Activated CD4-positive, alpha-beta T cell treated with anti-CD3 and anti-CD28 coated beads for 36 hours (primary cell): Measurements from ENCODE around the gene NFASC. TPM values are rescaled to one million over a fixed set of nuclear protein-coding genes. Genes with fewer than 3 reads are reported as not detected.

Source experiments
- ATAC-seq: fragments of 200-7000 bp; cut with Tn5 transposase; one replicate; pipeline ENCODE4 v1.10.0; 2021; ENCODE audit warnings: mild to moderate bottlenecking, moderate library complexity
- CTCF ChIA-PET: fragments of 350-600 bp; sonication (Branson Sonifier 250); formaldehyde crosslinking; loops from one replicate; lab custom pipeline; 2021; ENCODE audit warnings: antibody characterized with exemption; lab: Charles Lee
- POLR2A ChIA-PET: fragments of 350-600 bp; sonication (Branson Sonifier 250); formaldehyde crosslinking; loops from one replicate; lab custom pipeline; 2021; ENCODE audit warnings: antibody characterized with exemption, inconsistent platforms; lab: Charles Lee
- DNase-seq: peaks from one replicate; pipeline ENCODE4 v3.0.0-alpha.2; 2020
- H3K27ac Mint-ChIP-seq: one replicate; pipeline ENCODE4 v1.8.0; 2021; ENCODE audit warnings: mixed read lengths
- H3K27me3 Mint-ChIP-seq: one replicate; pipeline ENCODE4 v1.8.0; 2021; ENCODE audit warnings: mixed read lengths
- H3K36me3 Mint-ChIP-seq: one replicate; pipeline ENCODE4 v1.8.0; 2021; ENCODE audit warnings: low read depth, mixed read lengths
- H3K4me1 Mint-ChIP-seq: one replicate; pipeline ENCODE4 v1.8.0; 2021; ENCODE audit warnings: mixed read lengths
- H3K4me3 Mint-ChIP-seq: one replicate; pipeline ENCODE4 v1.8.0; 2021; ENCODE audit warnings: mild to moderate bottlenecking, moderate library complexity, mixed read lengths
- H3K9me3 Mint-ChIP-seq: one replicate; pipeline ENCODE4 v1.8.0; 2021; ENCODE audit warnings: low read depth, mixed read lengths
- intact Hi-C, 2 experiments: fragments of 100-400 bp; cut with DNase I in 1 of 2; cut with micrococcal nuclease in 1 of 2; formaldehyde crosslinking; loops; one replicate each; pipeline versions ENCODE4 v1.14.2 to v1.15.1; 2022 to 2024; cut with DNase I, micrococcal nuclease
- total RNA-seq, 2 experiments: library from RNA; stranded (reverse); gene quantifications; one replicate each; pipeline ENCODE4 v1.2.3, GENCODE V29; 2021

The NFASC gene
- total RNA-seq, 2 experiments from 2014 or later = 0.33 to 0.48 TPM

DNA sequence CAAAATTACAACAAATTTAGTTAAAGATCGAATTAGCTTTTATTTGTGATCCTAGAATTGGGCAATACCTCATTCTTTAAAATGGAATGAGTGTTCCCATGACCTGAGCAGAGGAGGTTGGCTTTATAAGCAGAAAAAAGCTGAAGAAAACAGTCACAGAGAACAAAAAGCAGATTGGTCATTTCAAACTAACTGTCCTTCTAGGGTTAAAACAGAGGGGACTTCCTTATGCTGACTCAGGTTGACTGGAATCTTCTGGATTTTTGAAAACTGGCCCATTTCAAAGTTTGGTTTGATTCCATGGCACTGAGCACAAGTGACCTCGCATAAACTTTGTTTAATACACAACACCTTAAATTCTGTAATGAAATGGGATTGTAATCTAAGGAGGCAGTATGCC lies 17.6 kb downstream of the NFASC start:
- H3K4me3 Mint-ChIP-seq = no peak overlapping the region
- intact Hi-C loops = no loop called here
- ATAC-seq (no peak), DNase-seq (no peak)
- H3K27me3 Mint-ChIP-seq = peaks cover 19% of the 10 kb centered on the region
- H3K27ac Mint-ChIP-seq = no peak overlapping the region
- H3K36me3 Mint-ChIP-seq = no peaks in the 10 kb centered on the region
- ChIA-PET POLR2A (no interaction called here), CTCF (no interaction called here)
- H3K4me1 Mint-ChIP-seq = no peaks in the 10 kb centered on the region
- H3K9me3 Mint-ChIP-seq = no peaks in the 10 kb centered on the region

DNA sequence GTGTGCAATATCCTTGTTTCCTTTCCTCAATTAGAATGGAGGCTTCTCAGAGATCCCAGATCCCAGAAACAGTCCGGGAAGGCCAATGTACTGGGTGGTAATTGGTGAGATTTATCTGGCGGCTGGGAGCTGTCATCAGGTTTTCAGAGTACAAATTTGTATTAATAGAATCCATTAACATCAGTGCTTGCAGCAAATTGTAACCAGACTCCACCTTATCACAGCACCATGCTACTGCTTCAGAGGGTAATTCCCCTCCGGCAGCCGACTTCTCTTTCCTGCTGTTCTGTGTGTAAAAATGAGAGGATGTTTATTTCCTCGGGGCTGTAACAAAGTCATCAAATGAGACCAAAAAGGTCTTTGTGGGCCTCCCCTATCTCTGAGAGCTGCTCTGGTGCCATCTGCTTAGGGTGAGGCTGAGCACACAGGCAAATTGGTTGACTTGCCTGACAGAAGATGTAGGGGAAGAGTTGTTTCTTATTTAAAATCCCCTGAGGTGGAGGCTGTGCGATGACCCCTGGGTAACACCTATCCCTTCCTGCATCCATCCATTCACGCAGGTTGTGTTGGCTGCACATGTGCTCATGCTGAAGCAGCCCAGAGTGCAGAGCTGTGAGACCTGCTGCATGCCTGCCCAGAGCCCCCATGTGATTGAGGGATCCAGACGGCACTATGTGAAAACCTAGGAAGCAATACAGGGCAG lies 19.2 kb downstream of the NFASC start:
- peak; percentile 42 for ATAC-seq
- H3K27me3 Mint-ChIP-seq = peaks cover 22% of the 10 kb centered on the region
- intact Hi-C loops = no loop called here
- H3K36me3 Mint-ChIP-seq = no peaks in the 10 kb centered on the region
- no peaks in the 10 kb centered on the region for H3K9me3 Mint-ChIP-seq
- H3K4me3 Mint-ChIP-seq = no peak overlapping the region
- CTCF ChIA-PET = interaction anchor here (0.6 to 1.1 kb wide), 2 partner anchors 32 to 83 kb away, joined by 3 read pairs; no protein-coding TSS in a partner anchor
- DNase-seq = no peak
- H3K27ac Mint-ChIP-seq = no peak overlapping the region
- POLR2A ChIA-PET = interaction anchor here (0.6 kb wide), 1 partner anchor 1458 kb away, joined by 4 read pairs; no protein-coding TSS in a partner anchor
- H3K4me1 Mint-ChIP-seq = no peaks in the 10 kb centered on the region

DNA sequence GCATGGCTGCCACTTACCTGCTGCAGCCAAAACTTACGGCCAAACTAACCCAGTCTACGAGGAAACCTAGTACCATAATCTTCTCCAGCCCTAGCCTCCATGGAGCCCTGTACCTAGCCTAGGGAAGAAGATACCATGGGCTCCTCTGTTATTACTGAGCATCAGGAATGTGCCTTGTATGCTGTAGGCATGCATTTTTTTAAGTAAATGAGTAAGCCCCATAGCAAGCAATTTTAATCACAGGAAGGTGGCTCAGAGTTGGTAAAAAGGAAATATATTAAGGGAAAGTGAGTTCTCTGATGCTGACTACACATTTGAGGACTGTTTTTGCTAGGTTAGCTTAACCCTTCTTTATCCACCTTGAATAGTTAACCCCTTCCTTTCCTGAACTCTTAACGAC lies 21.2 kb downstream of the NFASC start:
- ATAC-seq = no peak
- Mint-ChIP-seq H3K4me3 (no peak overlapping the region), H3K36me3 (no peaks in the 10 kb centered on the region), H3K27me3 (peaks cover 26% of the 10 kb centered on the region), H3K27ac (no peak overlapping the region), H3K9me3 (no peaks in the 10 kb centered on the region), H3K4me1 (no peaks in the 10 kb centered on the region)
- POLR2A ChIA-PET = no interaction called here
- no peak for DNase-seq
- intact Hi-C loops = no loop called here
- CTCF ChIA-PET = no interaction called here

DNA sequence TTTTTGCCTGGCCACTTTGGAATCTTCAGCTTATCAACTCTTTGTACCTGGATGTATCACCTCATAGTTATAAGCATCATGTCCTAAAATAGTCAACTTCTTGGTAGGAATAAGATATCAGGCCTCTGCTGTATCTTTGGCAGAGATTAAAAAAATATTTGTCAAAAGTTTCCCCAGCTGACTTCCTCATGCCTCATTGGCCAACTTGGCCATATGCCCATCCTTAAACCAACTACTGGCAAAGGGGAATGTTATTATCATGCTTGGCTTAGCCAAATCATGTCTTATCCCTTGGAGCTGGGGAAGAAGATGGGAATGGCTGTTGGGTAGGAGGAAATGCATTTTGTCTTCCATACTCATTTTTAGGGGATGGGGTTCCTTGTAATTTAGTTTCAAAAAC lies 23.4 kb downstream of the NFASC start:
- no peaks in the 10 kb centered on the region for H3K36me3 Mint-ChIP-seq
- intact Hi-C loops = no loop called here
- no peak overlapping the region for H3K4me3 Mint-ChIP-seq
- H3K9me3 Mint-ChIP-seq = no peaks in the 10 kb centered on the region
- ChIA-PET CTCF (interaction anchor here (0.6 to 0.7 kb wide), 2 partner anchors 11 to 34 kb away, joined by 3 to 4 read pairs; no protein-coding TSS in a partner anchor), POLR2A (no interaction called here)
- no peak overlapping the region for H3K27ac Mint-ChIP-seq
- H3K27me3 Mint-ChIP-seq = peaks cover 29% of the 10 kb centered on the region
- DNase-seq = no peak
- no peak for ATAC-seq
- no peaks in the 10 kb centered on the region for H3K4me1 Mint-ChIP-seq

DNA sequence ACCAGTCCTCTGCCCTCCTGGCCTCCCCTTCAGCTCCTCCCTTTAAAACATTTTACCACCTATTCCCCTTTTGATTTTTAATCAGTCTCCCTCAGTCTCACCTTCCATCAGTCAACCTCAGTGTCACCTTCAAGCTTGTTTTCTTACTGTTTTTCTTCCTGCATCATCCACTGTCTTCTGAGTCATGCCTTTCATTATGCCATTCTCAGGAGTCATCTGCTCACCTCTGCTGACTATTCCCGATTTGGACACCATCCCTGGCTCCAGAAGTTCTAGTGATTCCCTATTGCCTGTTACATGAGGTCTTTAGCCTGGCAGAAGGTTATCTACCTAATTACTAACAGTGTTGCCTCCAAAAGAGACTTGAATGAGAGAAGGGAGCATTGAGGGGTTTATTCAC lies 23.9 kb downstream of the NFASC start:
- H3K9me3 Mint-ChIP-seq = no peaks in the 10 kb centered on the region
- H3K36me3 Mint-ChIP-seq = no peaks in the 10 kb centered on the region
- no peak overlapping the region for H3K27ac Mint-ChIP-seq
- no peak overlapping the region for H3K4me3 Mint-ChIP-seq
- intact Hi-C loops = no loop called here
- ChIA-PET CTCF (interaction anchor here (0.6 kb wide), 2 partner anchors 11 to 211 kb away, joined by 3 read pairs; no protein-coding TSS in a partner anchor), POLR2A (no interaction called here)
- DNase-seq (no peak), ATAC-seq (no peak)
- no peaks in the 10 kb centered on the region for H3K4me1 Mint-ChIP-seq
- H3K27me3 Mint-ChIP-seq = peaks cover 31% of the 10 kb centered on the region

DNA sequence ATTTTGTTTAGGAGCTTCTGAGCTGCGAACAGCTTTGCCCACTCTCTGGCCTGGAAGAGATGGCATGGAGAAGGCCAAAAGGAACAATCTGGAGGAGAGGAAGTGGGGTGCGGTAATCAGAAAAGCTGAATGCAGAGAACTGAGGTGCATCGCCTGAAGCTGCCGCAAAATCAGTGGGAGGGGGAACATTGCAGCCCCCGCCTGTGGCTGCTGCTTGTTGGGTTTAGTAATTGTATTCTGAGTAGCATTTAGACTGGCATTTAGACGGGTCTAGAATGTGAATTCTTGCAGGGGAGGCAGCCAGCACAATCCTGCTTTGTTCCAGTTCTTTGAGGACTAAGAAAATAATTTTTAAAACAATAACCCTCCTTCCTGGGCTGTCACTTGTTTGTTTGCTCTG lies 25.4 kb downstream of the NFASC start:
- POLR2A ChIA-PET = no interaction called here
- ATAC-seq (no peak), DNase-seq (no peak)
- Mint-ChIP-seq H3K27me3 (peaks cover 37% of the 10 kb centered on the region), H3K4me1 (no peaks in the 10 kb centered on the region), H3K9me3 (no peaks in the 10 kb centered on the region), H3K27ac (no peak overlapping the region), H3K36me3 (no peaks in the 10 kb centered on the region), H3K4me3 (no peak overlapping the region)
- CTCF ChIA-PET = no interaction called here
- intact Hi-C loops = no loop called here

DNA sequence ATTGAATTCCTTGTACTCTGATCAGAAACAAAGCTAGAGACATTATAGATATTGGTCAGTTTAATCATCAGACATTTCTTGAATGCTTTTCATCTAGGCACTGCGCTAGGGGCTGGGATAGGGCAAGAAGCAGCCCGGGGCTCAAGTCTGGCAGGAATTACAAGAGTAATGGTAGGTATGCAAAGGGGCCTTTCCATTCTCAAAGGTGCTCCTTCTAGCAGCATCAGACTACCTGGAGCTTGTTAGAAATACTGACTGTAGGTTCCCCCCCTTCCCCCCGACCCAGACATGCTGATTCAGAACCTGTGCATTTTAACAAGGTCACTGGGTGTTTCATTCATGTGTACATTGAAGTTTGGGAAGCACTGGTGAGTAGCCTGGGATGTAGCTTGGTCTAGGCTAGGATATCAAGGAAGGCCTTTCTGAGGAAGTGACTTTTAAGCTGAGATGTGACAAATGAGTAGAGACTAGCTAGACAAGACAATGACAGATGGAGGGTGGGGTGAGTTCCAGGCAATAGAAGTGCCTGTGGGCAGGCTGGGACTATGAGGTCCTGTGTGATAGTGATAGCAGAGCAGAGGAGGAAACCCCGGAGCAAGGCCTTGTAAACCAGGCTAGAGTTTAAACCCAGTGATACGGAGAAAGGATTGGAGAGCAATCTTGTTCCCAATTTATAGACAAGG lies 26.3 kb downstream of the NFASC start:
- Mint-ChIP-seq H3K27ac (no peak overlapping the region), H3K36me3 (no peaks in the 10 kb centered on the region), H3K27me3 (peaks cover 43% of the 10 kb centered on the region), H3K4me3 (no peak overlapping the region), H3K9me3 (no peaks in the 10 kb centered on the region), H3K4me1 (no peaks in the 10 kb centered on the region)
- no peak for ATAC-seq
- POLR2A ChIA-PET = no interaction called here
- intact Hi-C loops = no loop called here
- CTCF ChIA-PET = interaction anchor here (1.6 kb wide), 1 partner anchor 45 kb away, joined by 6 read pairs; no protein-coding TSS in a partner anchor
- DNase-seq = no peak

DNA sequence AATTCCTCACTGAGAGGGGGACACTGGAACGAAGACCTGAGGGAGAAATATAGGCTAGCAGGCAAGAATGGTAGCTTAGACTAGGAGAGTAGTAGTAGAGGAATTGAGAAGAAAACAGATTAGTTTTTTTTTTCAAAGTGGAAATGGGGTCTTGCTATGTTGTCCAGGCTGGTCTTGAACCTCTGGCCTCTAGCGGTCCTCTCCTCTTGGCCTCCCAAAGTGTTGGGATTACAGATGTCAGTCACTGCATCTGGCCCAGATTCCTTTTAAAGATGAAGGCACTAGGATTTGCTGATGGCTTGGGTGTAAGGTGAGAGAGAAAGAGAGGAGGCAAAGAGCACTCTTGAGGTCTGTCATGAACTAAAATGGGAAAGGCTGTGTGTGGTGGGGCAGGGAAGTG lies 30.1 kb downstream of the NFASC start:
- H3K9me3 Mint-ChIP-seq = no peaks in the 10 kb centered on the region
- ATAC-seq (no peak), DNase-seq (no peak)
- intact Hi-C loops = no loop called here
- H3K4me1 Mint-ChIP-seq = no peaks in the 10 kb centered on the region
- no peaks in the 10 kb centered on the region for H3K36me3 Mint-ChIP-seq
- POLR2A ChIA-PET = no interaction called here
- peaks cover 35% of the 10 kb centered on the region for H3K27me3 Mint-ChIP-seq
- H3K27ac Mint-ChIP-seq = no peak overlapping the region
- CTCF ChIA-PET = interaction anchor here (0.6 to 1.0 kb wide), 3 partner anchors 12 to 462 kb away, joined by 3 read pairs; no protein-coding TSS in a partner anchor
- no peak overlapping the region for H3K4me3 Mint-ChIP-seq

DNA sequence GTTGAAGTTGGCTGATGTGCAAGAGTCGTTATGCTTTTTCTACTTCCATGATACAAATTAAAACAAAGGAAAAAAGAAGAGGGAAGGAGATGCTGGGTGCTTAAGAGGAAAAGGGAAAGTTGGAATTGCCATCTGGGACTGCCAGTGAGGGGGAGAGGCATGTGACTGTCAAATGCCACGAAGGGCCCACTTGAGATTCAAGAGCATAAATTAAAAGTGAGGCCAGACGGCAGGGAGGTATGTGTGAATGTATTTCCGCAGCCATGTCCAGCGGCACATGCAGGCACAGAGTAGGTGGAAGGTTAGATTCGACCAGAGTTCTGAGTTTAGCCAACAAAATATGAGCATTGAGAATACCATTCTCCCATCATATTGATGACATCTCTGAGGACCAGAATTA lies 32.0 kb downstream of the NFASC start:
- Mint-ChIP-seq H3K27ac (no peak overlapping the region), H3K4me3 (no peak overlapping the region), H3K4me1 (no peaks in the 10 kb centered on the region), H3K27me3 (peaks cover 34% of the 10 kb centered on the region), H3K36me3 (no peaks in the 10 kb centered on the region), H3K9me3 (no peaks in the 10 kb centered on the region)
- ATAC-seq (no peak), DNase-seq (no peak)
- intact Hi-C loops = no loop called here
- ChIA-PET POLR2A (no interaction called here), CTCF (no interaction called here)

DNA sequence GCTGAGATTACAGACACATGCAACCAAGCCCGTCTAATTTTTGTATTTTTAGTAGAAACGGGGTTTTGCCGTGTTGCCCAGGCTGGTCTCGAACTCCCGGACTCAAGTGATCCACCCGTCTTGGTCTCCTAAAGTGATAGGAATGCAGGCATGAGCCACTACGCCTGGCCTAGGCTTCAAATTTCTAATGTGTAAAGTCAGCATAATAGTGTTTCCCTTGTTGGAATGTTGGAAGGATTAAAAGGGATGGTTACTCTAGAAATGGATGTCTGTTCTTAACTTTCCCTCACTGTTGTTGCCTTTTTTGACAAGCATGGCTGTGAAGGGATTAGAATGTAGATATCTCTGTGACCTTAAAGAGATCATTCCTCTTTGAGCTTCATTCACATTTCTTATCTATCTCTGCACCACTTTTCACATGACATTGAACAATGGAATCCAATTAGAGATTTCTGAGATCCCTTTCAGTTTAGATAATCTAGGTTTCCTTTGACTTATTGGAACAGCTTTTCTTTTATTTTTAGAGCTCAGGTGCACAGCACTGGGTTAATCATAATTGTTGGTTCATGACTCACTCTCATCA lies 33.7 kb downstream of the NFASC start:
- Mint-ChIP-seq H3K27ac (no peak overlapping the region), H3K27me3 (peaks cover 36% of the 10 kb centered on the region), H3K36me3 (no peaks in the 10 kb centered on the region), H3K4me1 (peaks cover 2% of the 10 kb centered on the region), H3K9me3 (no peaks in the 10 kb centered on the region), H3K4me3 (no peak overlapping the region)
- intact Hi-C loops = no loop called here
- no peak for DNase-seq
- ChIA-PET POLR2A (no interaction called here), CTCF (interaction anchor here (1.3 kb wide), 1 partner anchor 98 kb away, joined by 5 read pairs; no protein-coding TSS in a partner anchor)
- no peak for ATAC-seq

DNA sequence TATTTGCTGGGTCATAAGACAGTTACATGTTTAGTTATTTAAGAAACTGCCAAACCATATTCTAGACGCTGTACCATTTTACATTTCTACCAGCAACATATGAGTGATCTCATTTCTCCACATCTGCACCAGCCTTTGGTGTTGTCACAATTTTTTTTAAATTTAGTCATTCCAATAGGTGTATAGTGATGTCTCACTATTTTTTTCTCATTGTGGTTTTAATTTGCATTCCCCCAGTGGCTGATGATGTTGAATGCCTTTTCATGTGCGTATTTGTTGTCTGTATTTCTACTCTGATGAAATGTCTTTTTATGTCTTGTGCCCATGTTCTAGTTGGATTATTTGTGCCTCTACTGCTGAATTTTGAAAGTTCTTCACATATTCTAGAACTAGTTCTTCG lies 38.4 kb downstream of the NFASC start:
- Mint-ChIP-seq H3K4me3 (no peak overlapping the region), H3K4me1 (peaks cover 2% of the 10 kb centered on the region), H3K27ac (no peak overlapping the region), H3K36me3 (no peaks in the 10 kb centered on the region), H3K27me3 (peaks cover 19% of the 10 kb centered on the region), H3K9me3 (no peaks in the 10 kb centered on the region)
- ChIA-PET CTCF (interaction anchor here (0.8 to 1.1 kb wide), 3 partner anchors 96 to 343 kb away, joined by 3 to 4 read pairs (median 3); no protein-coding TSS in a partner anchor), POLR2A (no interaction called here)
- intact Hi-C loops = no loop called here
- DNase-seq (no peak), ATAC-seq (peak; percentile 66)
